Measurements from ENCODE around the gene ITIH5. TPM values are rescaled to one million over a fixed set of nuclear protein-coding genes. Genes with fewer than 3 reads are reported as not detected.

Gene ITIH5
- polyA plus RNA-seq, 1 donor from 2014 or later, result 0.28 TPM

GRCh38 chr10:7610651-7611389 is 55.9 kb downstream of the ITIH5 start:
- Histone ChIP-seq H3K9me2 (ENCODE audit: insufficient read depth, low read length) (no peaks in the 10 kb centered on the region), H3K4me3 (ENCODE audit: low read length) (no peak overlapping the region), H3K9me3 (ENCODE audit: low read length) (no peaks in the 10 kb centered on the region), H4K20me1 (ENCODE audit: insufficient read depth) (no peaks in the 10 kb centered on the region), H3K79me2 (replicated peaks; ENCODE audit: insufficient read depth, low read length) (no peaks in the 10 kb centered on the region), H3K9ac (ENCODE audit: low read length) (no peak overlapping the region), H3K4me2 (ENCODE audit: low read length) (no peak overlapping the region), H3F3A (ENCODE audit: insufficient read depth, low read length, poor library complexity, severe bottlenecking) (no peaks in the 10 kb centered on the region), H3K27ac (ENCODE audit: low read length) (no peak overlapping the region), H3K27me3 (ENCODE audit: insufficient read depth, low read depth, low read length) (no peaks in the 10 kb centered on the region), H2AFZ (ENCODE audit: low read depth, low read length) (no peak overlapping the region), H3K36me3 (ENCODE audit: insufficient read depth, low read length) (no peaks in the 10 kb centered on the region)
- no peak for TF ChIP-seq EZH2 (IDR thresholded peaks at IDR 0.05; ENCODE audit: borderline replicate concordance, insufficient read depth, low read length, poor library complexity, severe bottlenecking)
- TF ChIP-seq, protein P1, sequence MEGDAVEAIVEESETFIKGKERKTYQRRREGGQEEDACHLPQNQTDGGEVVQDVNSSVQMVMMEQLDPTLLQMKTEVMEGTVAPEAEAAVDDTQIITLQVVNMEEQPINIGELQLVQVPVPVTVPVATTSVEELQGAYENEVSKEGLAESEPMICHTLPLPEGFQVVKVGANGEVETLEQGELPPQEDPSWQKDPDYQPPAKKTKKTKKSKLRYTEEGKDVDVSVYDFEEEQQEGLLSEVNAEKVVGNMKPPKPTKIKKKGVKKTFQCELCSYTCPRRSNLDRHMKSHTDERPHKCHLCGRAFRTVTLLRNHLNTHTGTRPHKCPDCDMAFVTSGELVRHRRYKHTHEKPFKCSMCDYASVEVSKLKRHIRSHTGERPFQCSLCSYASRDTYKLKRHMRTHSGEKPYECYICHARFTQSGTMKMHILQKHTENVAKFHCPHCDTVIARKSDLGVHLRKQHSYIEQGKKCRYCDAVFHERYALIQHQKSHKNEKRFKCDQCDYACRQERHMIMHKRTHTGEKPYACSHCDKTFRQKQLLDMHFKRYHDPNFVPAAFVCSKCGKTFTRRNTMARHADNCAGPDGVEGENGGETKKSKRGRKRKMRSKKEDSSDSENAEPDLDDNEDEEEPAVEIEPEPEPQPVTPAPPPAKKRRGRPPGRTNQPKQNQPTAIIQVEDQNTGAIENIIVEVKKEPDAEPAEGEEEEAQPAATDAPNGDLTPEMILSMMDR (IDR thresholded peaks at IDR 0.05; ENCODE audit: poor library complexity, severe bottlenecking), result no peak
- TF ChIP-seq MXI1 (conservative IDR thresholded peaks at IDR 0.05; ENCODE audit: poor library complexity, severe bottlenecking), result no peak
- no peak for TF ChIP-seq RAD21 (conservative IDR thresholded peaks at IDR 0.05)
- no peak for TF ChIP-seq POLR2AphosphoS5 (IDR thresholded peaks at IDR 0.05)
- TF ChIP-seq TAF1 (IDR thresholded peaks at IDR 0.05; ENCODE audit: low read depth), result no peak
- no peak for TF ChIP-seq REST (IDR thresholded peaks at IDR 0.05; ENCODE audit: borderline replicate concordance)
- TF ChIP-seq EP300 (conservative IDR thresholded peaks at IDR 0.05; ENCODE audit: poor library complexity, severe bottlenecking), result no peak
- no peak for TF ChIP-seq SMC3 (conservative IDR thresholded peaks at IDR 0.05; ENCODE audit: poor library complexity)

- H3K9me2 ChIP-seq (ENCODE audit: insufficient read depth, low read length), result no peaks in the 10 kb centered on the region
Measured at GRCh38 chr10:7610026-7610425, 56.7 kb downstream of the ITIH5 start.

More at GRCh38 chr10:7610026-7610425, 56.7 kb downstream of the ITIH5 start:
- Histone ChIP-seq H3K36me3 (ENCODE audit: insufficient read depth, low read length) (no peaks in the 10 kb centered on the region), H4K20me1 (ENCODE audit: insufficient read depth) (no peaks in the 10 kb centered on the region), H3K4me3 (ENCODE audit: low read length) (no peak overlapping the region), H3F3A (ENCODE audit: insufficient read depth, low read length, poor library complexity, severe bottlenecking) (no peaks in the 10 kb centered on the region), H2AFZ (ENCODE audit: low read depth, low read length) (no peak overlapping the region), H3K4me2 (ENCODE audit: low read length) (no peak overlapping the region), H3K9me3 (ENCODE audit: low read length) (no peaks in the 10 kb centered on the region), H3K79me2 (replicated peaks; ENCODE audit: insufficient read depth, low read length) (no peaks in the 10 kb centered on the region), H3K9ac (ENCODE audit: low read length) (no peak overlapping the region), H3K27me3 (ENCODE audit: insufficient read depth, low read depth, low read length) (no peaks in the 10 kb centered on the region), H3K27ac (ENCODE audit: low read length) (no peak overlapping the region)
- no peak for TF ChIP-seq MXI1 (conservative IDR thresholded peaks at IDR 0.05; ENCODE audit: poor library complexity, severe bottlenecking)
